Measurements from ENCODE around the gene IRS1.

Gene IRS1

DNA sequence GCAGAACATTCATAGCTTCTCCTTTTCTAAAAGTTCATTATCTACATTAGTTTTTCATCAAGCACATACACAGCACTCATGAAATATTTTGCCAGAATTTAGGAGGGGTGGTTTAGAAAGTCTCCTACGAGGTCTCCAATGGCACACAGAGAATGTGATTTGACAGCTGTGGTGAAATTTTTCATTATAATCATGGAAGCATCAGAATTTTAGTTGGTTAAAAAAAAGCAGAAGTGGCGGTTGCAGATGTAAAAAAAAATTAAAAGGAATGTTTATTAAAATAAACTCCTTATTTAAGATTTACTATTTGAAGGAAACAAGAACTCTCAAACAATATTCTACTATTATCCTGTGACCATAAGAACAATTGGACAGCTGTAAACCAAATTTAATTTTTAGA lies 25.4 kb upstream of the IRS1 start:
- Histone ChIP-seq H3K27me3 (ENCODE audit: insufficient read depth, low read length) (no peaks in the 10 kb centered on the region), H3K36me3 (ENCODE audit: insufficient read depth, low read length) (no peaks in the 10 kb centered on the region), H3K4me1 (ENCODE audit: control insufficient read depth, insufficient read depth, low read length, unreplicated experiment) (no peaks in the 10 kb centered on the region), H3K79me2 (ENCODE audit: control insufficient read depth, insufficient read depth, low read length, unreplicated experiment) (no peaks in the 10 kb centered on the region), H2AFZ (ENCODE audit: low read length, unreplicated experiment) (no peak overlapping the region), H3K27ac (ENCODE audit: low read depth, low read length) (no peak overlapping the region), H3K4me3 (ENCODE audit: low read depth, low read length) (no peak overlapping the region)

DNA sequence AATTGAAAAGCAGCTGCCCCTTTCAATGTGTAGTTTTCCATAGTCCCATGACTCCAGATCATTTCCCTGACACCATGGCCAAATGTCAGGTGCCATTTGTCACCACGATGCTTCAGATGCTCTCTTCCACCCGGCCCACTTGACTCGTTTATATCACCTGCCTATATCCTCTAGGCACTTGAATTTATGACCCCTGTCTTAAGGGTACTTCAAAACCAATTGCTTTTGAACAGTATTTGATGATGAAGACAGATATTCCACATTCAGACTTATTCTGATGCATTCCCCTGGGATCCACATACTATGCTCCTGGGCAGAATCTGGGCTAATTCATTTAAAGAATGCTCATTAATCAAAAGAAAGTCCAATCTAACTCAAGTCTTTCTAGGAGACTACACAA lies 19.3 kb upstream of the IRS1 start:
- Histone ChIP-seq H3K27me3 (ENCODE audit: insufficient read depth, low read length) (no peaks in the 10 kb centered on the region), H3K36me3 (ENCODE audit: insufficient read depth, low read length) (no peaks in the 10 kb centered on the region), H3K4me3 (ENCODE audit: low read depth, low read length) (no peak overlapping the region), H2AFZ (ENCODE audit: low read length, unreplicated experiment) (no peak overlapping the region), H3K4me1 (ENCODE audit: control insufficient read depth, insufficient read depth, low read length, unreplicated experiment) (no peaks in the 10 kb centered on the region), H3K79me2 (ENCODE audit: control insufficient read depth, insufficient read depth, low read length, unreplicated experiment) (no peaks in the 10 kb centered on the region), H3K27ac (ENCODE audit: low read depth, low read length) (no peak overlapping the region)

DNA sequence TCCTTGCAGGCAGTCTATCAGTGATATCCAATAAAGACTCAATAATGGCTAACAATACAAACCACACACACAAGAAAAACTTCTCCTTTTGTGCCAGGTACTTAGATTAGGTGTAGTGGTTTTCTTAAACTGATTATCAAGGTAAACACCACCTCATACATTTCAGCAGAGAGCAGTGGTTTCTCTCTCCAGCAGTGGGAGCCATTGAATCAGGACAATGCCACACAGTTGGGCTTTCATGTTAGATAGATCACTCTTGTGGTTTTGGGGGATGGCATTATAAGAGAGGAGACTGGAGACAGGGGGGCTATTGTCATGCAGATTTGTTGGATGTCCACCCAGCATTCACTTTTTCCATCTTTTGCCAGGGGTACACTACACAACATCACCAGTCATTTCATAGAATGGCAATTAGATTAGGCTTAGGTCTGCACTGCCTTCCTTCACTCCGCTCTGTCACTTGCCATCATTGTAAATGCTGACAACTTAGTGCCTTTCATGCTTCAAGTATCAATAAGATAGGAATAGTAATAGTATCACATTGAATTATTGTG lies 13.6 kb upstream of the IRS1 start:
- H2AFZ ChIP-seq (ENCODE audit: low read length, unreplicated experiment) = no peak overlapping the region
- no peaks in the 10 kb centered on the region for H3K4me1 ChIP-seq (ENCODE audit: control insufficient read depth, insufficient read depth, low read length, unreplicated experiment)
- no peak overlapping the region for H3K27ac ChIP-seq (ENCODE audit: low read depth, low read length)
- no peaks in the 10 kb centered on the region for H3K27me3 ChIP-seq (ENCODE audit: insufficient read depth, low read length)
- no peaks in the 10 kb centered on the region for H3K79me2 ChIP-seq (ENCODE audit: control insufficient read depth, insufficient read depth, low read length, unreplicated experiment)
- no peak overlapping the region for H3K4me3 ChIP-seq (ENCODE audit: low read depth, low read length)
- no peaks in the 10 kb centered on the region for H3K36me3 ChIP-seq (ENCODE audit: insufficient read depth, low read length)

DNA sequence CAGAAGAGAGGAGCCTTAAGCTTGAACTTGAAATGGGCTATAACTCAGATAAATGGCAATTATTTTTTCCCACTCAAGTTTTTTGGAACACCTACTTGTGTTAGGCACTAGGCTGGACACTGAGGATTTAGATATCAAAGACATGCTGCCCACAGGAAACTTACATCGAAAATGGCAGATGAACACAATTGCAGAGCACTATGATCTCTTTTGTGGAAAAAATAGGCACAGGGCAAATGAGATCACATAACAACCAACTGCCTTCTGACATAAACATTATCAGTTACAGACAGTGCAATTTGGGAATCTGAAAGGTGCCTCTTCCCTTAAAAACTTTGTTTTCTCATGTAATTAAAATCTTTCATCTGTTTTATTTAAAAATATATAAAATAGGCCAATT lies 3.8 kb upstream of the IRS1 start:
- H3K27me3 ChIP-seq (ENCODE audit: insufficient read depth, low read length) = no peaks in the 10 kb centered on the region
- no peaks in the 10 kb centered on the region for H3K36me3 ChIP-seq (ENCODE audit: insufficient read depth, low read length)
- H3K79me2 ChIP-seq (ENCODE audit: control insufficient read depth, insufficient read depth, low read length, unreplicated experiment) = peaks cover 11% of the 10 kb centered on the region
- peaks cover 14% of the 10 kb centered on the region for H3K4me1 ChIP-seq (ENCODE audit: control insufficient read depth, insufficient read depth, low read length, unreplicated experiment)
- H3K27ac ChIP-seq (ENCODE audit: low read depth, low read length) = no peak overlapping the region
- H2AFZ ChIP-seq (ENCODE audit: low read length, unreplicated experiment) = no peak overlapping the region
- no peak overlapping the region for H3K4me3 ChIP-seq (ENCODE audit: low read depth, low read length)

DNA sequence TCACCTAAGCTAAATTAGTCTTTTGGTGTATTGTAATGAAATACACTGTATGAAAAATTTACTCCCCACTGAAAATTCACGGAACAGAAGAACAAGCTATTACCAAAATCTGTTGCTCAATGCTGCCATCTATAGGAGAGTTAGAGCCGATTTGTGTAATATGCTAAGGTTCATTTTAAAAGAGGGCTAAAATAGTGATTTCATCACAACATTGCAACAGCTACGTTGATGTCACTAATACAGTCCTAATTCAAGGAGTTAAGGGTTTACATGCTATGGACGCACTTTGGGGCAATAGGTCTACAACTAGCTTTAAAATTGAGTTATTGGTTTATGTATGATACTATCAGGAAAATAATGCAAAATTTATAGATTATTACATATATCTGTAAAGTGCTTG lies 3.0 kb upstream of the IRS1 start:
- Histone ChIP-seq H2AFZ (ENCODE audit: low read length, unreplicated experiment) (no peak overlapping the region), H3K36me3 (ENCODE audit: insufficient read depth, low read length) (peaks cover 6% of the 10 kb centered on the region; the same call in 1 of the 2 replicates), H3K27ac (ENCODE audit: low read depth, low read length) (0 out of 2 replicates have a peak overlapping the region, but pooled peaks have one; percentile 42), H3K27me3 (ENCODE audit: insufficient read depth, low read length) (no peaks in the 10 kb centered on the region), H3K4me1 (ENCODE audit: control insufficient read depth, insufficient read depth, low read length, unreplicated experiment) (peaks cover 19% of the 10 kb centered on the region), H3K79me2 (ENCODE audit: control insufficient read depth, insufficient read depth, low read length, unreplicated experiment) (peaks cover 19% of the 10 kb centered on the region), H3K4me3 (ENCODE audit: low read depth, low read length) (no peak overlapping the region)

DNA sequence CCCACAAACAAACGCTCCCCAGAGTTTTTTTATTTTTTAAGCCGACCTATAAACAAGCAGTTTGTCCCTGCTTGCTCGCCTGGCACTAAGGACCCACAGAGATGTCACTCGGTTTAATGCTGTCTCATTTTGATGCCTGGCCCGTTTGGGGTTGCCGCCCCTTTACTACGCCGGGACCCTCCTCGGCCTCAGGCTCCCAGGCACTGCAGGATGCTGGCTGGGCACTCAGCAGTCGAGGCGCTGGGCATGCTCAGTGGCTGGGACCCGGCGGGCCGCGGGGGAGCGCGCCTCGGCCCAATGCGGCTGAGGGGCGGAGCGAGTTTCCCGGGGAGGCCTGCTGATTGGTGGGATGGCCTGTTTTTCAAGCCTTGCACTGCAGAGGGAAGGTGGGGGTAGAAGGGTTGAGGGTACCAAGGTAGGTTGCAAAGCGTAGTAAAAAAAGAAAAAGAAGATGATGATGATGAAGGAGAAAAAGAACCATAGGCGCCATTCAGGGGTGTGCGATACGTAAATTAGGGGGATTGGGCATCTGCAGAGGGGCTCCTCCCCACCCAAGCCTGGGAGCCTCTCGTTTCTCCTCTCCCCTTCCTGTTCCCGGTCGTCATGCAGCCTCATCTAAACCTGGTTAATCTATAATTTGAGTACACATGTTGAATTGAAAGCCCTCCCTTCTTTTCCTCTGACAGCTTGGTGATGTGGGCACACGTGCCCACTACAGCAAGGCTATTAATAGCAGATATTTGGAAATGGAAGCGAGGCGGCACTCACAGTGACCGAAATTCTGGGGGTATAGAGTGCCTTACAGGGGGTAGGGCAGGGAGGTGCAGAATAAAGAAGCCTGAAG lies 1.5 kb upstream of the IRS1 start:
- no peaks in the 10 kb centered on the region for H3K27me3 ChIP-seq (ENCODE audit: insufficient read depth, low read length)
- H2AFZ ChIP-seq (ENCODE audit: low read length, unreplicated experiment) = no peak overlapping the region
- no peak overlapping the region for H3K4me3 ChIP-seq (ENCODE audit: low read depth, low read length)
- H3K79me2 ChIP-seq (ENCODE audit: control insufficient read depth, insufficient read depth, low read length, unreplicated experiment) = peaks cover 33% of the 10 kb centered on the region
- peaks cover 18% of the 10 kb centered on the region; the same call in 1 of the 2 replicates for H3K36me3 ChIP-seq (ENCODE audit: insufficient read depth, low read length)
- H3K4me1 ChIP-seq (ENCODE audit: control insufficient read depth, insufficient read depth, low read length, unreplicated experiment) = peaks cover 33% of the 10 kb centered on the region
- peak overlapping the region; percentile 55; the same call in 1 of the 2 replicates for H3K27ac ChIP-seq (ENCODE audit: low read depth, low read length)

DNA sequence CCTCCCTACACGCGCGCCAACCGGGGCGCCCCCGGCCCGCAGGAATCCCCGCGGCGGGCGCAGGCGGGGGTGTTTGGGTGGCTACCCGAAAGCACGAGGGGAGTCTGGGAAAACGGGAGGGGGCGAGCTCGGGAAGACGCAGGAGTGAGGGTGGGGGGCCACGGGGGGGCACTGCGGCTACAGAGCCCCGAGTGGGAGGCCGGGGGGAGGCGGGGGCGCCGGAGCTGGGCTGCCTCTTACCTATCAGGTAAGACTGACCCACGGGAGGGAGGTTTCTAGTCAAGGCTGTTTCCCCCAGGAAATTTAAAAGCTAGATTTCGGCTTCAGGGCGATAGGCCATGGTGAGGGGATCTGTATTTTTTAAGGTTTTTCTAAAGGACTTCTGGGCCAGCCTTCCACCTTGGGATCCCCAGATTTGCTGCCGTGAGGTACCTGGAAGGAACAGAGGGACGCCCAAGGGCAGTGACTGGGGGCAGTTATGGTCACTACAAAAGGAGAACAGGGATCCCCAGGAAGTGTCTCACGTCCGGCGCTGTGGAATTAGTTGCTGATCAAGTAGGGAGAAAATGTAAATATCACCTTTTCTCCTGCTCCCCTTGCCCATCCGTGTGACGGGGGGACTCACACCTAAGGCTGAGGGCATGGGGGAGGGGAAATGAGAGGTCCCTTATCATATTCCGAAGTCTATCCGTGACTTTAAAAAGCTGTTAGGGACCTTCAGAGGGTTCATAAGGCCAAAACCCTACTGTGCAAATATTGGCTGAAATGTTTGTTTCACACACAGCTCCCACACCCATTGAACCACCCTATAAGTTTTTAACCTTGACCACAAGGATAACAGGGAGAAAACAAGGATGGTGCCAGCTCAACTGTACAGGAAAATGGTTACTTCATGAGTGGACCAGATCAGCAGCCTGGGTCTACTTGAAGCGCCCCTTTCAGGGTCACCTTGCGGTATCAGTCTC lies 638 bp upstream of the IRS1 start:
- H3K79me2 ChIP-seq (ENCODE audit: control insufficient read depth, insufficient read depth, low read length, unreplicated experiment) = peaks cover 42% of the 10 kb centered on the region
- H2AFZ ChIP-seq (ENCODE audit: low read length, unreplicated experiment) = no peak overlapping the region
- peaks cover 18% of the 10 kb centered on the region; the same call in 1 of the 2 replicates for H3K36me3 ChIP-seq (ENCODE audit: insufficient read depth, low read length)
- peak overlapping the region; percentile 95 for H3K4me3 ChIP-seq (ENCODE audit: low read depth, low read length)
- H3K27me3 ChIP-seq (ENCODE audit: insufficient read depth, low read length) = no peaks in the 10 kb centered on the region
- peak overlapping the region; percentile 55 for H3K27ac ChIP-seq (ENCODE audit: low read depth, low read length)
- H3K4me1 ChIP-seq (ENCODE audit: control insufficient read depth, insufficient read depth, low read length, unreplicated experiment) = peaks cover 38% of the 10 kb centered on the region

DNA sequence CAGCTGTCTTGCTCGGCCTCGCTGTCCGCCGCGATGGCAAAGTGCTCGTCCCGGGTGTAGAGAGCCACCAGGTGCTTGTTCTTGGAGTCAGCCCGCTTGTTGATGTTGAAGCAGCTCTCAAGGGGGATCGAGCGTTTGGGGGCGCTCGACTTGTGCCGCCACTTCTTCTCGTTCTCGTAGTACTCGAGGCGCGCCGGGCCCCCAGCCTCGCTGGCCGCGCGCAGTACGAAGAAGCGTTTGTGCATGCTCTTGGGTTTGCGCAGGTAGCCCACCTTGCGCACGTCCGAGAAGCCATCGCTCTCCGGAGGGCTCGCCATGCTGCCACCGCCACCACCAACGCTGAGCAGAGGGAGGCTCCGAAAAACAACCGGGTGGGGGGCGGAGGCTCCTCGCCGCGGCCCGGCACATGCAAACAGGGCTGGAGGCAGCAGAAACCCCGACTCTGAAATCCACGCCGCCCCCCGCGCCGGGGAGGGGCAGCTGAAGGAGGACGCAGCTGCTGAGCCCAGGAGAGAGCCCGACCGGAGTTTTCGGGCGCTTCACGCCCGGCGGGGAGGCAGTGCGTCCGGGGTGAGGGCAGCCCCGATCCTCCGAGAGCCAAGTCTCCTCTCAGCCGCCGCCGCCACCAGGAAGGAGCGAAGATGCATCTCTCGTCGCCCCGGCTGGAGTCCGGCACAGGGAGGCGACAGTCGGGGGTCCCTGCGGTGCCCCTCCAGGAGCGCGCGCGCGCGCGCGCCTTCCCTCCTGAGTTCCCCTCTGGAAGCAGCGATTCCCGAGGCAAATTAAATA lies 1.0 kb downstream of the IRS1 start:
- Histone ChIP-seq H3K79me2 (ENCODE audit: control insufficient read depth, insufficient read depth, low read length, unreplicated experiment) (peaks cover 59% of the 10 kb centered on the region), H3K4me1 (ENCODE audit: control insufficient read depth, insufficient read depth, low read length, unreplicated experiment) (peaks cover 38% of the 10 kb centered on the region), H3K27ac (ENCODE audit: low read depth, low read length) (peak overlapping the region; percentile 60), H3K36me3 (ENCODE audit: insufficient read depth, low read length) (peaks cover 30% of the 10 kb centered on the region; the same call in 1 of the 2 replicates), H3K27me3 (ENCODE audit: insufficient read depth, low read length) (no peaks in the 10 kb centered on the region), H3K4me3 (ENCODE audit: low read depth, low read length) (peak overlapping the region; percentile 95), H2AFZ (ENCODE audit: low read length, unreplicated experiment) (peak overlapping the region; percentile 23)

DNA sequence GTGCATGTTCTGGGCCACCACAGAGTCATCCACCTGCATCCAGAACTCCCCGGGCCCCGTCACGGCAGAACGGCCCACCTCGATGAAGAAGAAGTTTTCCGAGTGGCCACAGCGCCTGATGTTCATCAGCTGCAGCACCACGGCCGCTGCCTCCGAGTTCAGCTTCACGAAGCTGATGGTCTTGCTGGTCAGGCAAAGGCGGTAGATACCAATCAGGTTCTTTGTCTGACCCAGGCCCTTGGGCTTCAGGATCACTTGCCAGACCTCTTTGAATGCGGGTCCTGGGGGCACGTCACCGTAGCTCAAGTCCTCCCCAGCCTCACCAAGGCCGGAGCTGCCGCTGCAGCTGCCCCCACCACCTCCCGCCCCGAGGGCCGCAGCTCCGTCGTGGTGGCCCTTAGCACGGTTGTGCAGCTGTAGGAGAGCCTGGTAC lies 1.6 kb downstream of the IRS1 start:
- Histone ChIP-seq H3K27ac (ENCODE audit: low read depth, low read length) (peak overlapping the region; percentile 60), H3K27me3 (ENCODE audit: insufficient read depth, low read length) (no peaks in the 10 kb centered on the region), H3K79me2 (ENCODE audit: control insufficient read depth, insufficient read depth, low read length, unreplicated experiment) (peaks cover 65% of the 10 kb centered on the region), H2AFZ (ENCODE audit: low read length, unreplicated experiment) (no peak overlapping the region), H3K4me3 (ENCODE audit: low read depth, low read length) (peak overlapping the region; percentile 95), H3K36me3 (ENCODE audit: insufficient read depth, low read length) (peaks cover 35% of the 10 kb centered on the region; the same call in 1 of the 2 replicates), H3K4me1 (ENCODE audit: control insufficient read depth, insufficient read depth, low read length, unreplicated experiment) (peaks cover 38% of the 10 kb centered on the region)
